Testis (tissue), 2 donors: Measurements from ENCODE around the gene MRPS15.

ENCODE experiments used
- CTCF ChIP-seq, 3 experiments: fragments of 450-650 bp in 2 of 3; fragments of 200-600 bp in 1 of 3; sonication (generic) in 1 of 3; IDR thresholded peaks; one replicate each; pipeline ENCODE4 v1.5.1; 2016 to 2019; ENCODE audit warnings: antibody characterized with exemption in 3 of 3, mild to moderate bottlenecking in 2 of 3, moderate library complexity in 1 of 3
- POLR2A ChIP-seq: fragments of 450-650 bp; IDR thresholded peaks from one replicate; pipeline ENCODE4 v1.6.1; 2017; ENCODE audit warnings: antibody characterized with exemption, mild to moderate bottlenecking, moderate library complexity

- TF ChIP-seq CTCF (IDR thresholded peaks at IDR 0.05) = no peak
- no peak for TF ChIP-seq POLR2A
These were observed 28.3 kb upstream of the MRPS15 start for GRCh38 chr1:36492491-36492890.
